Tibial nerve (tissue), 4 donors: Measurements from ENCODE around the gene SLC51B.

Source experiments
- EP300 ChIP-seq, 2 donors: sonication (generic); formaldehyde crosslinking; IDR thresholded peaks; one replicate each; pipeline ENCODE4 v1.6.1; 2017; ENCODE audit warnings: antibody characterized with exemption in 2 of 2, mild to moderate bottlenecking in 1 of 2
- POLR2A ChIP-seq, 2 donors: fragments of 450-650 bp; IDR thresholded peaks; one replicate each; pipeline ENCODE4 v1.6.1; 2017; ENCODE audit warnings: antibody characterized with exemption in 2 of 2, mild to moderate bottlenecking in 2 of 2, moderate library complexity in 2 of 2
- TF ChIP-seq, protein P1 (sequence below), 5 experiments: fragments of 200-600 bp in 3 of 5; fragments of 450-650 bp in 2 of 5; sonication (generic) in 3 of 5; IDR thresholded peaks; one replicate each; pipeline ENCODE4 v1.5.1; 2016 to 2019; ENCODE audit warnings: antibody characterized with exemption in 5 of 5, mild to moderate bottlenecking in 3 of 5, moderate library complexity in 2 of 5

DNA sequence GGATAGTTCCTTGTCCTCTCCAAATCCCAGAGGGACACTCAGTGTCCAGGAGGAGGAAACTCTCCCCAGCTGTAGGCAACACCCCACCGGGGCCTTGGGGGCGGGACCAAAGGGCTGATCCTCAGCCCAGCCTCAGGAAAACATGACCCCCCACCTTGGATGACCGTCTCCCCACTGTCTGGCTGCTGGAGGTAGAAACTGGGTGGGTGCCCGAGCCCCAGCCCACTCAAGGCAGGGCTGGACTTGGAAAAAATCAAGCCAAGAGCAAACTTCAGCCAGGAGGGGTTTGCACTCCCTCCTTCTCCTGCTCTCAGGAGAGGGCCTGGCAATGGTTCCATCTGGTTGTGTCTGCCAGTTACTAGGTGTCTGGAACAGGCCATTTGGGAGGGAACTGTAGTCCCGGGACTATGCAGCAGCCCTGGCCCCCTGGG, 26.2 kb downstream of the SLC51B start:
- TF ChIP-seq, protein P1, sequence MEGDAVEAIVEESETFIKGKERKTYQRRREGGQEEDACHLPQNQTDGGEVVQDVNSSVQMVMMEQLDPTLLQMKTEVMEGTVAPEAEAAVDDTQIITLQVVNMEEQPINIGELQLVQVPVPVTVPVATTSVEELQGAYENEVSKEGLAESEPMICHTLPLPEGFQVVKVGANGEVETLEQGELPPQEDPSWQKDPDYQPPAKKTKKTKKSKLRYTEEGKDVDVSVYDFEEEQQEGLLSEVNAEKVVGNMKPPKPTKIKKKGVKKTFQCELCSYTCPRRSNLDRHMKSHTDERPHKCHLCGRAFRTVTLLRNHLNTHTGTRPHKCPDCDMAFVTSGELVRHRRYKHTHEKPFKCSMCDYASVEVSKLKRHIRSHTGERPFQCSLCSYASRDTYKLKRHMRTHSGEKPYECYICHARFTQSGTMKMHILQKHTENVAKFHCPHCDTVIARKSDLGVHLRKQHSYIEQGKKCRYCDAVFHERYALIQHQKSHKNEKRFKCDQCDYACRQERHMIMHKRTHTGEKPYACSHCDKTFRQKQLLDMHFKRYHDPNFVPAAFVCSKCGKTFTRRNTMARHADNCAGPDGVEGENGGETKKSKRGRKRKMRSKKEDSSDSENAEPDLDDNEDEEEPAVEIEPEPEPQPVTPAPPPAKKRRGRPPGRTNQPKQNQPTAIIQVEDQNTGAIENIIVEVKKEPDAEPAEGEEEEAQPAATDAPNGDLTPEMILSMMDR (IDR thresholded peaks at IDR 0.05), result no peak
- TF ChIP-seq EP300 (IDR thresholded peaks at IDR 0.05) (no peak), POLR2A (IDR thresholded peaks at IDR 0.05) (no peak)
